ENCODE results near the gene ANKFN1.

The ANKFN1 gene

GRCh38 chr17:56175299-56175955, 22.2 kb downstream of the ANKFN1 start:
- Histone ChIP-seq H3K9me3 (ENCODE audit: severe bottlenecking) (no peaks in the 10 kb centered on the region), H3K36me3 (ENCODE audit: low read depth) (no peaks in the 10 kb centered on the region), H3K4me1 (ENCODE audit: insufficient read depth, poor library complexity, severe bottlenecking) (no peaks in the 10 kb centered on the region), H3K4me3 (ENCODE audit: severe bottlenecking) (no peak overlapping the region), H3K27ac (ENCODE audit: poor library complexity, severe bottlenecking) (no peak overlapping the region), H3K27me3 (ENCODE audit: insufficient read depth, poor library complexity, severe bottlenecking) (no peaks in the 10 kb centered on the region)
- DNase-seq (ENCODE audit: low spot score) (no peak), ATAC-seq (ENCODE audit: low read depth) (no peak)
- TF ChIP-seq CTCF (IDR thresholded peaks at IDR 0.05; ENCODE audit: poor library complexity, severe bottlenecking), result no peak

GRCh38 chr17:56176091-56176490, 22.8 kb downstream of the ANKFN1 start:
- DNase-seq (ENCODE audit: low spot score), result no peak
- Histone ChIP-seq H3K4me1 (ENCODE audit: insufficient read depth, poor library complexity, severe bottlenecking) (no peaks in the 10 kb centered on the region), H3K27ac (ENCODE audit: poor library complexity, severe bottlenecking) (no peak overlapping the region)

GRCh38 chr17:56177361-56177760, 24.1 kb downstream of the ANKFN1 start:
- DNase-seq (ENCODE audit: low spot score), result no peak
- ATAC-seq (ENCODE audit: low read depth), result no peak
- H3K36me3 ChIP-seq (ENCODE audit: low read depth), result no peaks in the 10 kb centered on the region

More at GRCh38 chr17:56176091-56176490, 22.8 kb downstream of the ANKFN1 start:
- H3K27me3 ChIP-seq (ENCODE audit: insufficient read depth, poor library complexity, severe bottlenecking), result no peaks in the 10 kb centered on the region
- ATAC-seq (ENCODE audit: low read depth), result no peak
- no peaks in the 10 kb centered on the region for H3K36me3 ChIP-seq (ENCODE audit: low read depth)
- no peaks in the 10 kb centered on the region for H3K9me3 ChIP-seq (ENCODE audit: severe bottlenecking)
- no peak overlapping the region for H3K4me3 ChIP-seq (ENCODE audit: severe bottlenecking)
- TF ChIP-seq CTCF (IDR thresholded peaks at IDR 0.05; ENCODE audit: poor library complexity, severe bottlenecking), result no peak

DNA sequence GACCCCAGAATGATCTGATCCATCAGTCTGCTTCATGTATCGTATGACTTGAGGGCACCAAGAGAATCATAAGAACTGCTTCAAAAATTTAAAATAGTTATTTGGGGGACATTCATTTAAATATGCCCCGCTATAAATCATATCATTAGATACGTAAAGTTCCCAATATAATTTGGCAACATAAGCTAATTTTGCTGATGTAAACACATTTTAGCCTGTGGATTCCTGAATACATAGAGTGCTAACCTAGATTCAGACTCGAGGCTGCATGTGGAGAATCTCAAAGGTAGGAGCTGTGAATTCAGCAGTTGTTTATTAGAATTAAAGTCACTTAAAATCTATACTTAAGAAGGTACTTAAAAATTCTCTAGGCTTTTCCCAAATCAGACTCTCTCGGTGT, 24.9 kb downstream of the ANKFN1 start:
- Histone ChIP-seq H3K9me3 (ENCODE audit: severe bottlenecking) (no peaks in the 10 kb centered on the region), H3K36me3 (ENCODE audit: low read depth) (no peaks in the 10 kb centered on the region), H3K4me1 (ENCODE audit: insufficient read depth, poor library complexity, severe bottlenecking) (no peaks in the 10 kb centered on the region), H3K27me3 (ENCODE audit: insufficient read depth, poor library complexity, severe bottlenecking) (no peaks in the 10 kb centered on the region), H3K4me3 (ENCODE audit: severe bottlenecking) (no peak overlapping the region), H3K27ac (ENCODE audit: poor library complexity, severe bottlenecking) (no peak overlapping the region)
- no peak for TF ChIP-seq CTCF (IDR thresholded peaks at IDR 0.05; ENCODE audit: poor library complexity, severe bottlenecking)
- DNase-seq (ENCODE audit: low spot score) (no peak), ATAC-seq (ENCODE audit: low read depth) (no peak)

More at GRCh38 chr17:56177361-56177760, 24.1 kb downstream of the ANKFN1 start:
- no peak for TF ChIP-seq CTCF (IDR thresholded peaks at IDR 0.05; ENCODE audit: poor library complexity, severe bottlenecking)
- no peaks in the 10 kb centered on the region for H3K4me1 ChIP-seq (ENCODE audit: insufficient read depth, poor library complexity, severe bottlenecking)
- no peak overlapping the region for H3K4me3 ChIP-seq (ENCODE audit: severe bottlenecking)
- H3K27ac ChIP-seq (ENCODE audit: poor library complexity, severe bottlenecking), result no peak overlapping the region
- no peaks in the 10 kb centered on the region for H3K9me3 ChIP-seq (ENCODE audit: severe bottlenecking)
- no peaks in the 10 kb centered on the region for H3K27me3 ChIP-seq (ENCODE audit: insufficient read depth, poor library complexity, severe bottlenecking)

GRCh38 chr17:56182081-56182480, 28.8 kb downstream of the ANKFN1 start:
- no peaks in the 10 kb centered on the region for H3K9me3 ChIP-seq (ENCODE audit: severe bottlenecking)
- no peak for ATAC-seq (ENCODE audit: low read depth)
- H3K27me3 ChIP-seq (ENCODE audit: insufficient read depth, poor library complexity, severe bottlenecking), result no peaks in the 10 kb centered on the region
- no peaks in the 10 kb centered on the region for H3K36me3 ChIP-seq (ENCODE audit: low read depth)
- TF ChIP-seq CTCF (IDR thresholded peaks at IDR 0.05; ENCODE audit: poor library complexity, severe bottlenecking), result no peak
- H3K4me1 ChIP-seq (ENCODE audit: insufficient read depth, poor library complexity, severe bottlenecking), result peaks cover 9% of the 10 kb centered on the region
- no peak overlapping the region for H3K27ac ChIP-seq (ENCODE audit: poor library complexity, severe bottlenecking)
- no peak for DNase-seq (ENCODE audit: low spot score)
- no peak overlapping the region for H3K4me3 ChIP-seq (ENCODE audit: severe bottlenecking)
